Chondrocyte (in vitro differentiated cells): ENCODE measurements around the gene ABHD6. TPM values are rescaled to one million over a fixed set of nuclear protein-coding genes. Genes with fewer than 3 reads are reported as not detected.

Experiments
- DNase-seq: peaks from one replicate; pipeline ENCODE4 v3.0.0; 2021; ENCODE audit warnings: mixed read lengths, low spot score
- H3K27ac Mint-ChIP-seq: one replicate; pipeline ENCODE4 v1.8.0; 2021; ENCODE audit warnings: mild to moderate bottlenecking, moderate library complexity, mixed read lengths; ENCODE audit not compliant: unreplicated experiment
- H3K27me3 Mint-ChIP-seq: 2 replicates; pipeline ENCODE4 v1.8.0; 2021; ENCODE audit warnings: low read depth, mixed read lengths
- H3K36me3 Mint-ChIP-seq: 2 replicates; pipeline ENCODE4 v1.8.0; 2021; ENCODE audit warnings: low read depth, mixed read lengths
- H3K4me1 Mint-ChIP-seq: 2 replicates; pipeline ENCODE4 v1.8.0; 2021; ENCODE audit warnings: low read depth, mild to moderate bottlenecking, mixed read lengths
- H3K4me3 Mint-ChIP-seq: one replicate; pipeline ENCODE4 v1.8.0; 2021; ENCODE audit warnings: mild to moderate bottlenecking, moderate library complexity, mixed read lengths; ENCODE audit not compliant: unreplicated experiment
- H3K9me3 Mint-ChIP-seq: 2 replicates; pipeline ENCODE4 v1.8.0; 2021; ENCODE audit warnings: low read depth, mixed read lengths
- CTCF ChIP-seq: fragments of 200-600 bp; sonication (generic); IDR thresholded peaks from 2 replicates; pipeline ENCODE4 v1.5.0; 2021; ENCODE audit warnings: antibody characterized with exemption, mild to moderate bottlenecking, moderate library complexity
- total RNA-seq: library from RNA; stranded (reverse); gene quantifications from 3 replicates; pipeline ENCODE4 v1.2.1, GENCODE V29; 2021

Gene ABHD6
- total RNA-seq, 1 donor from 2014 or later: 7.4 TPM

DNA sequence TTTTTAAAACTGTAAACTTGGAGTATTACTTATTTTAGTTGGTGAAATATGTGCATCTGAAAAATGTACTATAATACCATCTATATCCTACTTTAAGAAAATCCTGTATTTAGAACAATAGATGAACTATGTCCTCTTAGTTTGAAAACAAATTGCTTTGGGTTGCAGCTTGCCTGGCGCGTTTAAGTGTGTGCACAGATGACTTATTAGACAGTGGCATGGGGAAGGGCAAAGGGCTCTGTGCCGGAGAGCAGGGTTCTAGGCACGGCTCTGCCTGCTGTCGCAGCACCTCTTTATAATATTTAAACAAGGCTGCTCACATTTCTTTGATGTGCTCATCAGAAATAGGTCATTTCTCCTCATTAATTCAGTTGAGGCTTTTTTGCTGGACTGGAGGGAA is 105.1 kb downstream of the ABHD6 start:
- peaks cover 12% of the 10 kb centered on the region for H3K4me1 Mint-ChIP-seq

More for the DNA sequence above, 105.1 kb downstream of the ABHD6 start:
- no peak overlapping the region for H3K4me3 Mint-ChIP-seq
- H3K36me3 Mint-ChIP-seq: peaks cover 6% of the 10 kb centered on the region
- no peak for TF ChIP-seq CTCF
- H3K27ac Mint-ChIP-seq: no peak overlapping the region
- DNase-seq: no peak
- H3K9me3 Mint-ChIP-seq: no peaks in the 10 kb centered on the region
- no peaks in the 10 kb centered on the region for H3K27me3 Mint-ChIP-seq

Other genes with a start within 250 kb of the ABHD6 start
- gene FLNB, start 229.4 kb upstream of the ABHD6 start, total RNA-seq: 56.5 to 75.3 TPM (median 70.2 TPM) in 3 replicates
- gene DNASE1L3, start 26.8 kb upstream of the ABHD6 start, total RNA-seq: not detected in 3 replicates
- gene RPP14, start 68.5 kb downstream of the ABHD6 start, total RNA-seq: 11.2 to 16.0 TPM (median 14.2 TPM) in 3 replicates
- gene HTD2, start 68.7 kb downstream of the ABHD6 start, total RNA-seq: 5.0 to 10.9 TPM (median 7.2 TPM) in 3 replicates
- gene PXK, start 95.1 kb downstream of the ABHD6 start, total RNA-seq: 30.2 to 32.0 TPM (median 31.4 TPM) in 3 replicates
- 80.5 to 97.7 TPM (median 84.7 TPM) in 3 replicates for gene PDHB, start 196.0 kb downstream of the ABHD6 start, total RNA-seq